Umbilical cord (tissue), 2 donors: ENCODE measurements around the gene BACE2. TPM values are rescaled to one million over a fixed set of nuclear protein-coding genes. Genes with fewer than 3 reads are reported as not detected.
"Not testable (repeated sequence)": the region's sequence is repeated elsewhere in the genome, so short reads cannot be mapped to it uniquely, and the experiment has no call there.

Experiments
- DNase-seq: peaks from one replicate; pipeline ENCODE4 v3.0.0-alpha.2; 2015; ENCODE audit warnings: low spot score
- total RNA-seq: library from RNA; depleted of rRNA; stranded (reverse); fragments of >200 nt; gene quantifications from one replicate; pipeline ENCODE4 v1.2.3, GENCODE V29; 2014; ENCODE audit warnings: low replicate concordance; ENCODE audit not compliant: insufficient read depth

Gene BACE2
- total RNA-seq, 1 donor from 2014 or later = 37.3 TPM

DNA sequence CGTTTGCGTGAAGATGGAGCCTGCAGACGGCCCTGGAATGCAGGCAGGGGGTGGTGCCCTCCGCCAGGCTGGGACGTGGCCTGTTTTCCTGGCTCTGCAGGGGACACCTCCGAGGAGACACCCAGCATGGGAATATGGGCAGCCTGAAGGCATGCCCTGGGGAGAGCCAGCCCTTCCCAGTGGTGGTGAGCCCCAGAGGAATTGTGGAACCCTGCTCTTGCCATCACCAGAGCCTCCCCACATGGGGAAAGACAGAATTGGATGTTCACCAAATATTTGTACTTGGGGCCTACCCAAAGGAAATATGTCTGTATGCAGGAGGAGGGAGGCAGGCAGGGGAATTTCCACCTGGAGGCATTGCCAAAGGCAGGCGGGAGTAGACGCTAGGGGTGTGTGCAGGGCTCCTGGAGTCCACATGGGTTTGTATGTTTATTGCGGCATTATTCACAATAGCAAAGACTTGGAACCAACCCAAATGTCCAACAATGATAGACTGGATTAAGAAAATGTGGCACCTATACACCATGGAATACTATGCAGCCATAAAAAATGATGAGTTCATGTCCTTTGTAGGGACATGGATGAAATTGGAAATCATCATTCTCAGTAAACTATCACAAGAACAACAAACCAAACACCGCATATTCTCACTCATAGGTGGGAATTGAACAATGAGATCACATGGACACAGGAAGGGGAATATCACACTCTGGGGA lies 70.3 kb downstream of the BACE2 start:
- DNase-seq = not testable (repeated sequence)

DNA sequence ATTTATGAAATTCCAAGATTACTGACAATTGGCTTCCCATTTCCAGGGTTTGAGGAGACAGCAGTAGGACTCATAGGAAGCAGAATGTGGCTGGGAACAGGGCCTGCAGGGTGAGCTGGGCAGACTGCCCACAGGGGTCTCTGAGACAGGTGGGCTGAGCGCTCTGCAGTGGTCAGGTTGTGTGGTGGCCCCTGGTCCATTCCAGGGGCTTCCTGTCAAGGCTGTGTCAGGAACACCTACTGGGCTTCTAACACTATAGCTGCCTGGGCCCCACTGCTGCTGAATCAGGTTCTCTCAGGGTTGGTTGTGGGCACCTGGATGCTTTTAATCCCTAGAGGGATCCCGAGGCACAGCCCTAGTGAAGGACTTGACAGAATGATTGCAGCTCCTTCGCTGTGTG lies 72.1 kb downstream of the BACE2 start:
- no peak for DNase-seq

DNA sequence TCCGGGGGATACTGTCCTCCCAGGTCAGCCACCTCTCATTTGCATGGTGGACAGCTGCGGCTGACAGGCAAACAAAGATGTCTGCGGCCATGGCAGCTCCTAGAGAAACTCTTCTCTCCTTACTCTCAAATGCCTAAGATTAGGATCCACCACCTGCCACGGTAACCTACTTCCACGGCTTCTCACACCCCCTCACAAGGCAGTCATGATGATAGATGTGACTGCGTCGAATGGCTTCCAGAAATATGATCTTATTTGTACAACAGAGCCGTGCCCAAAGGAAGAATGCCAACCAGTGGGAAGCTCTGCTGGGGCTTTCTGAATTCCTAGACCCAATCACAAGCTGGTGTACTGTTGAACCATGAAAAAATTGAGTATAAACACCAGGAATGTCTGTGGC lies 73.4 kb downstream of the BACE2 start:
- no peak for DNase-seq

DNA sequence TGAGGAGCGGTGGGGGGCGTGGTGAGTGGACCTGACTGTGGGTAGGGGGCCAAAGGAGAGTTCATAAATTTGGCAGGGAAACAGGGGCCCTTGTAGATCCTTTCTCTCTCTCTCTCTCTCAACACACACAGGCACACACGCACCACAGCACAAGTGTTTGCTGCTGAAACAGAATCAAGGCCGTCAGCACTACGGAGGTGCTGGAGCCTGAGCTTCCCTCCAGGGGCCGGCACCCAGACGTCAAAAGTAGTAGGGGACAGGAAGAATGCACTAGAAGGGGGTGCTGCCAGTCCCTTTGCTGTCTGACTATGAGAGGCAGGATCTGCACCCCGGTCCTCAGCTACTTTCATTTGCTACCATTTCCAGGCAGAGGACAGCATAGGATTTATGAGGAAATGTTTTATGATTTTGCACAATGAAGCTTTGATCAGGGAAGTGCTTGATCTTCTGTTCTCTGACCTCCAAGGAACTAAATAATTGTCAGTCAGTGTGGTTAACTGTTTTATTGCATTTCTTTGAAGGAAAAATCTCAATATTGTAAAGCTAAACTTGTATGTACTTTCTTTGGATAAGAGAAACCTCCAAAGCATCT lies 74.4 kb downstream of the BACE2 start:
- DNase-seq = no peak

DNA sequence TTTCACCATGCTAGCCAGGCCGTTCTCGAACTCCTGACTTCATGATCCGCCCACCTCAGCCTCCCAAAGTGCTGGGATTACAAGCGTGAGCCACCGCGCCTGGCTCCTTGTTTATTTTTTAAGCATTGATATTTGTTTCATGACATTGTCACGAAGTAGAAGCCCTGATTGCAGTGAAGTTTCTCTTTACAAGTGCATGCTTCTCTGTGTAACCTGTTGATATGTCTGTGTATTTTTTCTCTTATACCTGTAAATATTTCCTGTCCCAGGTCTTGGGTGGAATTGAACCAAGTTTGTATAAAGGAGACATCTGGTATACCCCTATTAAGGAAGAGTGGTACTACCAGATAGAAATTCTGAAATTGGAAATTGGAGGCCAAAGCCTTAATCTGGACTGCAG lies 75.1 kb downstream of the BACE2 start:
- no peak for DNase-seq

DNA sequence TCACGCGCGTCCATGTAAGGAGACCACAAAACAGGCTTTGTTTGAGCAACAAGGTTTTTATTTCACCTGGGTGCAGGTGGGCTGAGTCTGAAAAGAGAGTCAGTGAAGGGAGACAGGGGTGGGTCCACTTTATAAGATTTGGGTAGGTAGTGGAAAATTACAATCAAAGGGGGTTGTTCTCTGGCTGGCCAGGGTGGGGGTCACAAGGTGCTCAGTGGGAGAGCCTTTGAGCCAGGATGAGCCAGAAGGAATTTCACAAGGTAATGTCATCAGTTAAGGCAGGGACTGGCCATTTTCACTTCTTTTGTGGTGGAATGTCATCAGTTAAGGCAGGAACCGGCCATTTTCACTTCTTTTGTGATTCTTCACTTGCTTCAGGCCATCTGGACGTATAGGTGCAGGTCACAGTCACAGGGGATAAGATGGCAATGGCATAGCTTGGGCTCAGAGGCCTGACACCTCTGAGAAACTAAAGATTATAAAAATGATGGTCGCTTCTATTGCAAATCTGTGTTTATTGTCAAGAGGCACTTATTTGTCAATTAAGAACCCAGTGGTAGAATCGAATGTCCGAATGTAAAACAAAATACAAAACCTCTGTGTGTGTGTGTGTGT lies 76.4 kb downstream of the BACE2 start:
- not testable (repeated sequence) for DNase-seq

DNA sequence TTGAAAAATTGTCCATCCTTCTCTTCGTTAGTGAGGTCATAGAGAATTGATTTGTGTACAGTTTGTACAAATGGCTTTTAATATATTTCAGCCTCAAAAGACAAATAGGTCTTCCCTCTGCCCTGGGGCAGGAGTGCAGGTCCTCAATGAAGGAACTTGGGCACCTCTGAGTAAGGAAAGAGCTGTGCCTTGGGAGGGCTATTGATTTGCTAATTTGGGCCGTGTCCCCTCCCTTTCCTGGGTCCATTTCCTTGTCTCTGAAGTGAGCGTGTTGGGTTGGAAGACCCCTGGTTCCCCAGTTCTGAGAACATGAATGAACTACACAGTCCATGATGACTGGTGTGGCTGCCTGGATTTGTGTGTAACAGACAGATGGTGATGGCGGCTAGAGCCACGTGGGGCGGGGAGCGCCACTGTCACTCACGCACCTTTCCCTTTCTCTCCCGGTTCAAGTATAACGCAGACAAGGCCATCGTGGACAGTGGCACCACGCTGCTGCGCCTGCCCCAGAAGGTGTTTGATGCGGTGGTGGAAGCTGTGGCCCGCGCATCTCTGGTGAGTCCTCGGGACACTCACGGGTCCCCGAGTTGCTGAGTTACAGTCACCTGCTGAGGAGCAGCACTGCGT lies 77.7 kb downstream of the BACE2 start:
- DNase-seq = no peak

DNA sequence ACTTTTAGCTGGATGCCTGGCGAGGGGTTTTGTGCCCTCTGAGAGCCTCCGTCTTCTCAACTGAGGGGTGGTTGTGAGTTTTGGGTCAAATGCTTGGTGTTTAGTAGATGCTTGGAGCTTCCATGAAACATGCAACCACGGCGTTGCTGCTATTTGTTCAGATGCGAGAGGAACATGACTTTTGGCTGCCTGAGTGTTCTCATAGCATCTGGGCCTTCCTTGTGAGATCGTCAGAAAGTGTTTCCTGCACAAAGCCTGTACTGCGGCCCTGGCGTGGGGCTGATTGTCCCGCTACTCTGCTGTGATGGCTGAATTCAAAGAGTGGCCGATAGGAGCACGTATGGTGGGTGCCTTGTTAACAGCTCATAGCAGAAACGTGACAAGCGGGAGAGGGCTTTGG lies 78.8 kb downstream of the BACE2 start:
- no peak for DNase-seq

DNA sequence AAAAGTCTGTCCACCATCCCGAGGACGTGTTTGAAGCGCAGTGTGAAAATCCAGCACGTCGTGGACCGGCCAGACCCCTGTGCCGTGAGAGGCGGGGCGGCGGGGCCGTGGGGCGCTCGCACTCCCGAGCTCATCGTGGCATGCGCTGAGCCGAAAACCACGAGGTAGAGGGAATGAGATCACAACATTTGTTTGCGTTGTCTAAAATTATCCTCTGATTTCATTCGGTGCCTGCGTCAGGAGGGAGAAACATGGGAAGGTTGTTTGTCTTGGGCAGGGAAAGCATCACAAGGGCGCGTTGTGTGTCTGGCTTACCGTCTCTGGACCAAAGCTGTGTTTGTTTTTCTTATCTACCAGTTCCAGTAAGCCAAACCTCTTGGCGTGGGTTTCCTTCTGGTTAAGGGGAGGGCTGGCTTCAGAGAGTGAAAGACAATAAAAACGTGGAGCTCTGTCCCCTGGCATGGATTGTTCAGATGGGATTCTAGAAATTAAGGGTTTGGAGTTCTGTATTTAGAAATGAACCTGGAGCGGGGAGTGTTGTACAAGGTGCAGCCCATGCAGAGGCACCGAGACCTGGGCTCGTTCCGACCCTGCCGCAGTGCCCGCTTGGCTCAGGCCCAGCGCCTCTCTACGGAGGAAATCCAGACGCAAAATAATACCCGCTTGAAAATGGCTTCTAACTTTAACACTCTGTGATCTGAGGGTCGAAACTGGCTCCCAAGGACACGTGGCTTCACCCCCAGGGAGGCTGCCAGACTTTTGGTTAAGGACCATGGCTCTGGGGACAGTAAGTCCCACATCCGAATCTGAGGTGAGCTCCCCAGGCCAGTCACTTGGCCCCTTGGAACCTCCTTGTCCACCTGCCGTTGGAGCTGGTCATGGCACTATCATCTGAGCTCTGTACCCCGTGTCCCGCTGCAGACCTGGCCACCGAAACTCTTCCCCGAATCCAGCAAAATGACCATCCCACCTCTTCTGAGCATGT lies 79.9 kb downstream of the BACE2 start:
- no peak for DNase-seq

DNA sequence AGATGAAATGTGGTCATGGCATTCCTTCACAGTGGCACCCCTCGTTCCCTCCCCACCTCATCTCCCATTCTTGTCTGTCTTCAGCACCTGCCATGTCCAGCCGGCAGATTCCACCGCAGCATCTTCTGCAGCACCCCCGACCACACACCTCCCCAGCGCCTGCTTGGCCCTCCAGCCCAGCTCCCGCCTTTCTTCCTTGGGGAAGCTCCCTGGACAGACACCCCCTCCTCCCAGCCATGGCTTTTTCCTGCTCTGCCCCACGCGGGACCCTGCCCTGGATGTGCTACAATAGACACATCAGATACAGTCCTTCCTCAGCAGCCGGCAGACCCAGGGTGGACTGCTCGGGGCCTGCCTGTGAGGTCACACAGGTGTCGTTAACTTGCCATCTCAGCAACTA lies 81.5 kb downstream of the BACE2 start:
- DNase-seq = no peak

DNA sequence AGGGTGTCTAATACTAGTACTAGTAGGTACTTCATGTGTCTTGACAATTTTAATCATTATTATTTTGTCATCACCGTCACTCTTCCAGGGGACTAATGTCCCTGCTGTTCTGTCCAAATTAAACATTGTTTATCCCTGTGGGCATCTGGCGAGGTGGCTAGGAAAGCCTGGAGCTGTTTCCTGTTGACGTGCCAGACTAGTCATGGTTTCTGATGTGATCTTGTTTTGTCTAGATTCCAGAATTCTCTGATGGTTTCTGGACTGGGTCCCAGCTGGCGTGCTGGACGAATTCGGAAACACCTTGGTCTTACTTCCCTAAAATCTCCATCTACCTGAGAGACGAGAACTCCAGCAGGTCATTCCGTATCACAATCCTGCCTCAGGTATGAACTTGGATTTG lies 82.6 kb downstream of the BACE2 start:
- DNase-seq = no peak

DNA sequence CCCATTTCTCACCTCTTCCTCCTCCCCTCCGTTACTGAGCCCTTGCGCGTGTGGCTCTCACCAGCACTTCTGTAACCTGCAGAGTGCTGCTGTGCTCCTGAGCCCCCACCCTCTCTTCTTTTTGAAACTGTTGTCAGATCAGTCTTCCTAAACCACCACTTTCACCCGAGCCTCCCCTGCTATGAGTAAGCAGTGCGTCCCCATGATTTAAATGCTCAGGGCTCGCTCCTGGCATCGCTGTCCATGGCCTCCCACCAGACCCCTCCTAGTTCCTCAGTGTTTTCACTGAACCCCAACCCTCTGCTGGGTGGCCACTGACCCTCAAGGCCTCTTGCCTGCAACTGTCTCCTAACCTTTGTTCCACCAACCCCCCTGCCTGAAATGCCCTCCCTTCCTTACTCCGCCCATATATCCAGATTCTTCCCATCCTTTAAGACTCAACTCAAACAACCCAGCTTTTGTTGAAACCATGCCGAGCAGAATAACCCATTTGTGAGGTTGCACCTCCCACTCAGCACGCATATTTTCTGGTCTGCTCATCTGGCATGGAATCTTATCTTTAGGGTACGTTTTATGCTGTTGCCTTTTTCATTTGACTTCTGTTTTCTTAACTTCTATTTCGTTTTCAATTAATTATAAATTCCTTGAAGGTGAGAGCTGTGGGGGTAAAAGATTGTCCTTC lies 84.1 kb downstream of the BACE2 start:
- no peak for DNase-seq

DNA sequence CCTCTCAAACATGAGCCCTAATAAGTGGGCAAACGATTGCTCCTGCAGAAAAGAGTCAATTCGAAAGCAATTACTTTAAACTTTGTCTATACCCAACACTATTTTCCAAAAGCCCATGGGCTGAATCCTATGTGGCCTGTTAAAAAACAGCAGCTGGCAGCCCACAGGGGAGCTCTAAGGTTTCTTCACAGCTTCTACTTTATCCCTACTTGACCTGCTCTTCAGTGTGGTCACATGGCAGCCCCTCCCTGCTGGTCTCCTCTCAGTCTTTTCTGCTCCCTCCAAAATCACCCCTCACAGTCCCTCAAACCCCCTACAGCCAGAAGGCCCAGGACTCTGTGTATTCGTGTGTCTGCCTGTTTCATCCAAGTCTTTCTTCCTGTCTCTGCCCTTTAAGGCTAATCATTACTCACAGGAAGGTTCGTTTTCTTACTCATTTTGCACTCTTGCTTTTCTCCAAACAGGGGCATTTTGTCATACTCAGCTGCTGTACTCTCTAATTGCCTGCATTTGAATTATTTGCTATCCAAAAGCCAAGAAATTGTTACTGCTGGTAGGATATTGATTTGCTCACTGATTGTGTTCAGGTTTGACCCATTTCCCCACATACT lies 86.2 kb downstream of the BACE2 start:
- no peak for DNase-seq

DNA sequence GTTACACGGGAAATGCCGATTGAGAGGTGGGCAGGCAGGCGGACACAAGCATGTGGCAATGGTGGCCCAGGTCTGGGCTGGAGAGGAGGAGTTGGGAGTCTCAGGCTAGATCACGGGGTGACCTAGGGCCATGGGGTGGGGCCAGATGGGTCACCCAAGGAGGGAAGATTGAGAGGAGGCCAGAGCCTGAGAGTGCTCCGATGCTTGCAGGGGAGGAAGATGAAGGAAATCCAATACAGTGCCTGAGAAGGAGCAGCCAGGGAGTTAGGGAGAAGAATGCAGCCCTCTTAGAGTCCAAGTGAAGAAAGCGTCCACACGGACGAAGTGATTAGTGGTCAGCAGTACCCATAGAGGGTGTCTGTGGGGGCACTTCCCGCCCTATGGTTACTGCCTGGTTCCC lies 87.2 kb downstream of the BACE2 start:
- no peak for DNase-seq

DNA sequence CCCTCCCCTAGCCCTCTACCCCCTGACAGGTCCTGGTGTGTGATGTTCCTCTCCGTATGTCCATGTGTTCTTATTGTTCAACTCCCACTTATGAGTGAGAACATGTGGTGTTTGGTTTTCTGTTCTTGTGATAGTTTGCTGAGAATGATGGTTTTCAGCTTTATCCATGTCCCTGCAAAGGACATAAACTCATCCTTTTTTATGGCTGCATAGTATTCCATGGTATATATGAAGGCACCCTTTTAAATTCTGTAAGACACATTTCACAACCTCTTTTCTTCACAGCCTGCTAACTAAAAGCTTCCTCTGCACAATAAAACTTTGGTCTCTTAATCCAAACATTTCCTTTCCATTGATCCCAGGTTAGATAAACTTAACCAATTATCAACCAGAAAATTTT lies 88.3 kb downstream of the BACE2 start:
- DNase-seq = not testable (repeated sequence)

DNA sequence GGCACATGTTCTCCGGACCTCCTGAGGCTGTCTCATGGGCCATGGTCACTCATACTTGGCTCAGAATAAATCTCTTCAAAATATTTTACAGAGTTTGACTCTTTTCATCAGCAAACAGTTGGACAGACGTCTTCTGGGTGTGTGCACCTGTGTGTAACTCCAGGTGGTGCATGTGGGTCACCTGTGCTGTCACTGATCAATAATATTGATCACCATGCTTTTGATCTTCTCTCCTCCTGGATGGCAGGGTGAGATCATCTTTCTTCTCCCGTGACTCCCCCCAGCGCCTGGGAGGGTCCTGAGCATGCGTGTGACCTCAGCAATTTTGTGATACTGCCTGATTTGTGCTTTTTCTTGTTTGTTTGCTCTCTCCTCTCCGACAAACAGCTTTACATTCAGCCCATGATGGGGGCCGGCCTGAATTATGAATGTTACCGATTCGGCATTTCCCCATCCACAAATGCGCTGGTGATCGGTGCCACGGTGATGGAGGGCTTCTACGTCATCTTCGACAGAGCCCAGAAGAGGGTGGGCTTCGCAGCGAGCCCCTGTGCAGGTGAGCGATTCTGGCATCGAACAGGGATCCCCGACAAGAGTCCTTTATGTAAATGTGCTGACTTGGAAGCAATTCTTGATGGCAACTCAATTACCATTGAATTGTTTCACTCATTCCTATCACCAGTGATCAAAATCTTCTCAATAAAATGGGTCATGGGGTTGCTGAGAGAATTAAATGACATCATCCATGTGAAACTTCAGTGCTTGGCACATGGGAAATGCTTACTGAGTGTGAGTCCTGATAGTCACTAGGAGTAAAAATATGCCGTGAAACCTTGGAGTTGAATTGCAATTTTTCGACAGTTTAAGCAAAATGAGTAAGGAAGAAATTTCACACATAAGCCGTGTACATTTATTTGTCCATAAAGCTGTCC lies 89.1 kb downstream of the BACE2 start:
- DNase-seq = no peak

DNA sequence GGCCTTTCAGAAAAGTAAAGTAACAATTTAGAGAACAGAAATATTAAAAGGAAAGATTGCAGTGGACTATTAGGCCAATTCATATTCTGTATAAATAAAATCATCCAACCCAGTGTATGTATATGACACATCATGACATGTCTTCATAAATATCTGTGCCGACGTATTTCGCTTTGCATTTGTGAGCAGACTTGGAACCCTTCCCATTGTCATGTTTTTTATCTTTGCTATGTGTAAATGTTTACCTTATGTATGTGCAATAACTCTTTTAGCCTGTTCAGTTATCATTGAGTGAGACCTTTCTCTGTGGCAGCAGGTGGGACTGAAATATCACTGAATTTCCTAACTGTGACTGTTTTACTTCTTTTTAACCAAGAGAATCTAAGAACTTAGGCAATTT lies 90.7 kb downstream of the BACE2 start:
- DNase-seq = no peak

DNA sequence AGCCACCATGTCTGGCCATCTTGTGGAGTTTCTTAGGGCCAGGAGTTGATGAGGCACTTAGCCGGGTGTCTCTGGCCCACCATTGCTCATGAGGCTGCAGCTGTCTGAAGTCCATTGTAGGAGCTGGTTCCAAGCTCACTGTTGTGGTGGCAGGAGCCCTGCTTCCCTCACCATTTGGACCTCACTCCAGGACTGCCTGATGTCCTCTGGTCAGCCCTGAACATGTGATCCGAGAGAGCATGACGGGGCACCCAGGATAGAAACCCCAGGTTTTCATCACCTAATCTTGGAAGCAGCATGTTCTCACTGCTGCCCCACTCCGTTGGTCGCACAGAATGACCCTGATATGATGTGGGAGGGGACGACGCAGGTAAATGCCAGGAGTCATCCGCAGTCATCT lies 92.5 kb downstream of the BACE2 start:
- DNase-seq = no peak

DNA sequence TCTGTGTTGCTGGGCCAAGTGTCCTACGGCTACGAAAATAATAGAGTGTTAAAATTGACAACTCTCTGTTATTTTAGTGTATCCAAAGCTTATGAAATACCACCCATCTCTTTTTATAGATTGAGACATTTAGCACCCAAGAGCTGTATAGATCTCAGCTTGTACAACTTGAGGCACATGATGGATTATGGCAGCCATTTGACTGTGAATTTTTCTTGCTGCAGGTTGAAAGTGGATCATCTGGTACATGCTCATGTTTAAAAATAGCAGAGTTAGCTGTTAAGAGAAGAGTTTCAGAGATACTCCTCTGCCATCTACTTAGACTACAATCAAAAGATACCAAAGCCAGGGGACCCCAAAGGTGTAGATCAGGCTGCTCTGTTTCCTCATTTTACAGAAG lies 99.4 kb downstream of the BACE2 start:
- DNase-seq = no peak
